ENCODE data around the gene TTC28. TPM values are rescaled to one million over a fixed set of nuclear protein-coding genes. Genes with fewer than 3 reads are reported as not detected.

Gene TTC28
- total RNA-seq, 1 donor from 2014 or later, result 7.9 TPM

DNA sequence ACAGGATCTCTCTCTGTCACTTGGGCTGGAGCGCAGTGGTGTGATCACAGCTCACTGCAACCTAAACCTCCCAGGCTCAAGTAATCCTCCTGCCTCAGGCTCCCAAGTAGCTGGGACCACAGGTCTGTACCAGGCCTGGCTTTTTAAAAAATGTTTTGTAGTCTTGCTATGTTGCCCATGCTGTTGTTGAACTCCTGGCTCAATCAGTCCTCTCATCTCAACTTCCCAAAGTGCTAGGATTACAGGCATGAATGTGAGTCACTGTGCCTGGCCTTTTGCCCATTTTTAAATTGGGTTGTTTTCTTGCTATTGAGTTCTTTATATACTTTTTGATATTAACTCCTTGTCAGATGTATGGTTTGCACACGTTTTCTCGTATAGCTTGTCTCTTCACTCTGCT, 727.5 kb downstream of the TTC28 start:
- Mint-ChIP-seq H3K4me3 (no peak overlapping the region), H3K9me3 (no peaks in the 10 kb centered on the region), H3K27me3 (no peaks in the 10 kb centered on the region), H3K4me1 (no peaks in the 10 kb centered on the region), H3K27ac (no peak overlapping the region), H3K36me3 (ENCODE audit: low read depth) (peaks cover 9% of the 10 kb centered on the region)
- intact Hi-C loops (cut with micrococcal nuclease), result no loop called here
- CTCF ChIA-PET, result no interaction called here
- DNase-seq (no peak), ATAC-seq (ENCODE audit: low read depth) (no peak)
- POLR2A ChIA-PET, result no interaction called here
- TF ChIP-seq, protein P1, sequence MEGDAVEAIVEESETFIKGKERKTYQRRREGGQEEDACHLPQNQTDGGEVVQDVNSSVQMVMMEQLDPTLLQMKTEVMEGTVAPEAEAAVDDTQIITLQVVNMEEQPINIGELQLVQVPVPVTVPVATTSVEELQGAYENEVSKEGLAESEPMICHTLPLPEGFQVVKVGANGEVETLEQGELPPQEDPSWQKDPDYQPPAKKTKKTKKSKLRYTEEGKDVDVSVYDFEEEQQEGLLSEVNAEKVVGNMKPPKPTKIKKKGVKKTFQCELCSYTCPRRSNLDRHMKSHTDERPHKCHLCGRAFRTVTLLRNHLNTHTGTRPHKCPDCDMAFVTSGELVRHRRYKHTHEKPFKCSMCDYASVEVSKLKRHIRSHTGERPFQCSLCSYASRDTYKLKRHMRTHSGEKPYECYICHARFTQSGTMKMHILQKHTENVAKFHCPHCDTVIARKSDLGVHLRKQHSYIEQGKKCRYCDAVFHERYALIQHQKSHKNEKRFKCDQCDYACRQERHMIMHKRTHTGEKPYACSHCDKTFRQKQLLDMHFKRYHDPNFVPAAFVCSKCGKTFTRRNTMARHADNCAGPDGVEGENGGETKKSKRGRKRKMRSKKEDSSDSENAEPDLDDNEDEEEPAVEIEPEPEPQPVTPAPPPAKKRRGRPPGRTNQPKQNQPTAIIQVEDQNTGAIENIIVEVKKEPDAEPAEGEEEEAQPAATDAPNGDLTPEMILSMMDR (IDR thresholded peaks at IDR 0.05), result no peak

DNA sequence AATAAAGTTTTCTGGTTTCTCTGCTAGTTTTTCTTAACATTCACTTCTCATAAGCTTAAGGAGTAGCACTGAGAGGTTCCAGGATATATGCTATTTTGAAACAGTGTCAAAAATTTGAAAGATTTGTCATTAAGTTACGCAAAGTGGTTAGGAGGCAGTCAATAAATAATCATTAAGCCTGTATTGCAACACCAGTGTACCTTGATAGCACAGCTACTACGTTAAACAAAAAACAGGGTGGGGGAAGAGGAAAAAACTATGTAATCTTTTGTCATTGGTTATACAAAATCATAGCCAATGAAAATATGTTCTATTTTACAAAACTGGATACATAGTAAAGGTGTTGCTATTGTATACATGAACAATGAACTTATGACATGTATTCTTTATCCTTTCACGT, 730.2 kb downstream of the TTC28 start:
- no peaks in the 10 kb centered on the region for H3K4me1 Mint-ChIP-seq
- H3K27ac Mint-ChIP-seq, result no peak overlapping the region
- H3K27me3 Mint-ChIP-seq, result no peaks in the 10 kb centered on the region
- ChIA-PET POLR2A (no interaction called here), CTCF (no interaction called here)
- DNase-seq (no peak), ATAC-seq (ENCODE audit: low read depth) (no peak)
- H3K9me3 Mint-ChIP-seq, result no peaks in the 10 kb centered on the region
- H3K4me3 Mint-ChIP-seq, result no peak overlapping the region
- TF ChIP-seq, protein P1 (IDR thresholded peaks at IDR 0.05), result no peak
- intact Hi-C loops (cut with micrococcal nuclease), result no loop called here
- peaks cover 9% of the 10 kb centered on the region for H3K36me3 Mint-ChIP-seq (ENCODE audit: low read depth)

GRCh38 chr22:27948569-27948968, 731.1 kb downstream of the TTC28 start:
- Mint-ChIP-seq H3K27ac (no peak overlapping the region), H3K4me3 (no peak overlapping the region), H3K36me3 (ENCODE audit: low read depth) (peaks cover 6% of the 10 kb centered on the region), H3K27me3 (no peaks in the 10 kb centered on the region), H3K9me3 (no peaks in the 10 kb centered on the region), H3K4me1 (no peaks in the 10 kb centered on the region)
- DNase-seq, result no peak
- no peak for ATAC-seq (ENCODE audit: low read depth)
- CTCF ChIA-PET, result no interaction called here
- POLR2A ChIA-PET, result no interaction called here
- TF ChIP-seq, protein P1 (IDR thresholded peaks at IDR 0.05), result no peak
- intact Hi-C loops (cut with micrococcal nuclease), result no loop called here

DNA sequence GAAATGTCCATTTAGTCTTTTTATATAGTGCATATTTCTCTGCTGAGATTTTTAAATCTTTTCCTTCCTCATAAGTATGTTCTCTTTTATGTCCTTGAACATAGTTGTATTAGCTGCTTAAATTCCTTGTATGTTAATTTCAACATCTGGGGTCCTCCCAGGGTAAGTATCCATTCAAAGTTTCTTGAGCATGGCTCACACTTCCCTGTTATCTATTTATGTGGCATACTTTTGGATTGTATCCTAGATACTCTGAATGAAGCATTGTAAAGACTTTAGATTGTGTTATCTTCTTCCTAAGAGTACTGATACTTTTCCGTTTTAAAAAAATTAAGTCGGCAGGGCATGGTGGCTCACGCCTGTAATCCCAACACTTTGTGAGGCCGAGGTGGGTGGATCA, 732.2 kb downstream of the TTC28 start:
- H3K4me1 Mint-ChIP-seq, result no peaks in the 10 kb centered on the region
- ATAC-seq (ENCODE audit: low read depth), result no peak
- H3K36me3 Mint-ChIP-seq (ENCODE audit: low read depth), result peaks cover 7% of the 10 kb centered on the region
- H3K27ac Mint-ChIP-seq, result no peak overlapping the region
- no peak overlapping the region for H3K4me3 Mint-ChIP-seq
- ChIA-PET CTCF (no interaction called here), POLR2A (no interaction called here)
- TF ChIP-seq, protein P1 (IDR thresholded peaks at IDR 0.05), result no peak
- no peaks in the 10 kb centered on the region for H3K9me3 Mint-ChIP-seq
- intact Hi-C loops (cut with micrococcal nuclease), result no loop called here
- H3K27me3 Mint-ChIP-seq, result no peaks in the 10 kb centered on the region
- no peak for DNase-seq

GRCh38 chr22:27941143-27941542, 738.5 kb downstream of the TTC28 start:
- TF ChIP-seq, protein P1 (IDR thresholded peaks at IDR 0.05), result no peak
- H3K4me1 Mint-ChIP-seq, result no peaks in the 10 kb centered on the region
- DNase-seq, result no peak
- H3K27me3 Mint-ChIP-seq, result no peaks in the 10 kb centered on the region
- H3K4me3 Mint-ChIP-seq, result no peak overlapping the region
- ChIA-PET CTCF (no interaction called here), POLR2A (no interaction called here)
- ATAC-seq (ENCODE audit: low read depth), result no peak
- no peaks in the 10 kb centered on the region for H3K9me3 Mint-ChIP-seq
- H3K27ac Mint-ChIP-seq, result no peak overlapping the region
- intact Hi-C loops (cut with micrococcal nuclease), result no loop called here
- peaks cover 13% of the 10 kb centered on the region for H3K36me3 Mint-ChIP-seq (ENCODE audit: low read depth)
